Mesenteric fat pad (tissue), 1 donor: Measurements from ENCODE around the gene CCDC47. TPM values are rescaled to one million over a fixed set of nuclear protein-coding genes. Genes with fewer than 3 reads are reported as not detected.
"Not testable (repeated sequence)": the region's sequence is repeated elsewhere in the genome, so short reads cannot be mapped to it uniquely, and the experiment has no call there.

Experiments
- DNase-seq: peaks from one replicate; pipeline ENCODE4 v3.0.0-alpha.2; 2020; ENCODE audit warnings: low spot score
- total RNA-seq: library from RNA; stranded (reverse); fragmentation: NEBNext Ultra II Directional; extraction: Animal tissue kit (Norgen Biotek cat#: 25700); gene quantifications from one replicate; pipeline ENCODE4 v1.2.1, GENCODE V29; 2021
- donor health status: DM: yes; HTN: yes; CAD: no.

CCDC47 gene
- total RNA-seq, 1 donor from 2014 or later, result 110 TPM

DNA sequence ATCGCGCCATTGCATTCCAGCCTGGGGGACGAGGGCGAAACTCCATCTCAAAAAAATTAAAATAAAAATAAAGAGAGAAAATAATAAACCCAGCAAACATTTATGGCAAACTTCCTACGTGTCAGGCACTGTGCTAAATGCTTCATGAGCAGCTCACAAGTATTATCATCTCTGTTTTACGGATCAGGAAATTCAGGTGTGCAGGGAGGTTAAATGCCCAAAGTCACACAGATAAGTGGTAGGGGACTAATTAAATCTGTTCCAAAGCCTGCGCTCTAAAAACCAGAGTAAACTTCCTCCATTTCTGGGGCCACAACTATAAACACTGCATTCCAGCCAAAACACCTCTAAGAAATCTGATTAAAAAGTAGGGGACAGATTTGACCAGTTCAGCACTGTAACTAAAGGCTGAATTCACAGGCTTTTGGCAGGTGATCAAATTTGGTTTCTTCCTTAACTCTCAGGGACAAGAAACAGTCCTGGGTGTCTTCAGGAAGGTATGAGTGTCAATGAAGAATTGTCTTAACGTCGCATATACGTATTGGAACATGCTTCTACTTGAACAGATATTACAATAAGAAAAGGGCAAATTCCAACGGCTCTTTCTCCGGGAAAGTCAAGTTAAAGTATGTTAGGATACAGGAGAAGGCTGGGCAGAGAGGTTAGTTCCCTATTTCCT, 32.8 kb downstream of the CCDC47 start:
- no peak for DNase-seq

DNA sequence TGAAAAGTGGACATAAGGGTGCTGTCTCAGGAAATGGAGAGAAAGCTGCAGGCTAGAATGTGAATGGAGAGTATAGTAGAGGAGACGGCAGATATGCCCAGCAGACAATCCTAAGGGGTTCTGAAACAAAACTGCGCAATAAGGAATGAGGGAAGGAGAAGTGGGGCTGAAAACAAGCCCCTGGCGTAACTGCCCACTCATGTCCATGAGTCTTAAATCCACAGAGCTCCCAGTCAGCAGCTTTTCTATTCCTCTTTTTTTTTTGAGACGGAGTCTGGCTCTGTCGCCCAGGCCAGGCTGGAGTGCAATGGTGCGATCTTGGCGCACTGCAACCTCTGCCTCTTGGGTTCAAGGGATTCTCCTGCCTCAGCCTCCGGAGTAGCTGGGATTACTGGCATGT, 37.7 kb downstream of the CCDC47 start:
- no peak for DNase-seq

DNA sequence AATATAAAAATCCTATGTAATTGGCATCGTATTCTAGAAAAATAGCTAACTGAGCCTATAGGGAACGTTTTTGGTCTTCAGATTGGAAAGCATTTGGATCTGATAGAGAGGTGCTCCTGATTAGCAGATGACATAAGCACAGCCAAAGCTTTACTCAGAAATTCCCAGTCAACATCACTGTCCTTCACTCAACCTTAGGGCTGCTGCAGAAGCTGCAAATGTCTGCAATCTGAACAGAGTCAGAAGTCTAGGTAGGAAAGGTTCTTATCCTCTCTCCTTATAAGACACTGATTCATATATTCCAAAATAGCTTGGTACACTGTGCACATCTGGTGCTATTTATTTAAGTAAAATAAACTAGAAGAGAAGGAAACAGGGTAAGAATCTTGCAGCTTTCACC, 51.0 kb downstream of the CCDC47 start:
- DNase-seq, result no peak

DNA sequence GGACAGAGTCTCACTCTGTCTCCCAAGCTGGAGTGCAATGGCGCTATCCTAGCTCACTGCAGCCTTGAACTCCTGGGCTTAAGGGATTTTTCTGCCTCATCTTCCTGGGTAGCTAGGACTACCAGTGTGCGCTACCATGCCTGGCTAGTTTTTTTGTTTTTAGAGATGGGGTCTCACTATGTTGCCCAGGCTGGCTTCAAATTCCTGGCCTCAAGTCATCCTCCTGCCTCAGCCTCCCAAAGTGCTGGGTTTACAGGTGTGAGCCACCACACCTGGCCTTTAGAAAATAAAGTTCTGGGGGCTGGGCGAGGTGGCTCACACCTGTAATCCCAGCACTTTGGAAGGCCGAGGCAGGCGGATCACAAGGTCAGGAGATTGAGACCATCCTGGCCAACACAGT, 53.2 kb downstream of the CCDC47 start:
- DNase-seq, result not testable (repeated sequence)

DNA sequence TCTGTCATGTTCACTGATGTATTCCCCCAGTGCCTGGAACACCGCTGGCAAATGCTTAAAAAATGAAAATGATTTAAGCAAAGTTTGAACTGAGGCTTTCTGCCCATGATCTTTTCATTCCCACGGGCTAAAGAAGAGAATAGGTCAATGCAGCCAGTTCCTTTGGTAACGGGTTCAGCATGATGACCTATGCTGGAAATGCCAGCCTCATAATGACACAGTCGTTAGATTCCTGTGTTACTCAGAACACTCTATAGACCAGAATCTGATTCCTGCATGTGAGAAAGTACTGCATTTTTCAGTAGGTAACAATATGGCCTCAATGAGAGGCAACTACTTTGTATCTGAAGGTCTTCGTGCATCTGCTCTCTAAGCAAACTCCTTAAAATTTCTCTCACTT, 54.4 kb downstream of the CCDC47 start:
- DNase-seq, result no peak

DNA sequence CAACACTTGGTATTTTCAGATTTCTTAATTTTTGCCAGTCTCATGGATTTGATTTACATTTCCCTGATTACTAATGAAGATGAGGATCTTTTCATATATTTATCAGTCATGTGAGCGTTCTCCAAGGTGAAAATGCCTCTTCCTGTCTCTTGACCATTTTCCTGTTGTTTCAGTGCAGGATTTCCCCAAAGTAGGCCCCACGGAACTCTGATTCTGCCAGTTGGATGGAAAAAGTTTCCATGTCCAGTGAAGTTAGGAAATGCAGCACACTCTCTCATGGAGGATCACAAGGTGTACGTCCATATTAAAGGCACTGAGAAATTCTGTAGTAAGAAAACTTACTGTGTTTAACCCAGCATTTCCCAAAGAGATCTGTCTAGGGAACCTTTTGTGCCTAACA, 57.0 kb downstream of the CCDC47 start:
- no peak for DNase-seq

DNA sequence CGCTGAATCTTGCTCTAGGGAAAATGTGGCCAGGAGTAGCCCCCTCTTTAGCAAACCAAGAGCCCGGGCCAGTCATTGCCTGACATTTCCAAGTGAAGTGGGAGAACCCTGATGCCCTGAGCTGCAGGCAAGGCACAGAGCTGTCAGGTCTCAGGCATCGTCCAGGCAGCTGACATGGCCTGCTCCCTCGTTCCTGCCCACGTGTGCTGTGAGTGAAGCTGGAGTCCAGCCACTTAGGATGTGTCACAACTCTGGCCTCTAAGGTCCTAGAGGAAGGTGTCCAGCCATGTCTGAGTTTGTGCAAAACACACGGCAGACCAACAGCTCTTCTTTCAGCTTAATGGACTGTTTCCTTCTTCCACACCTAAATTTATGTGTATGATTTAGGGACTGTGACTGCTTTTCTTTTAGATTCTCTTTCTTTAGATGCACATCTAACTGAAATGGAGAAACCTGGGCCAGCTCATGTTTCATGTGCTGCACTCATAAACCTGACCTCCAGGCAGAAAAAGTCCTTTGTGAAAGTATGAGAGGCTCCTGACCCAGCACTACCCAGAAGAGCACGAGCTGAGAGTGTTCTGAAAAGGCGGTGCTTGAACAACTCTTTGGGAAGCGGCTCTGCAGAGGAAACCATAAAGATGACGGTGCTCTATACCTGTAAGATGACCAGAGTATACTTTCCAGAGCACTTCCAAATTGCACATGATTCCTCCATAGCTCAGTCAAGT, 58.7 kb downstream of the CCDC47 start:
- DNase-seq, result no peak

DNA sequence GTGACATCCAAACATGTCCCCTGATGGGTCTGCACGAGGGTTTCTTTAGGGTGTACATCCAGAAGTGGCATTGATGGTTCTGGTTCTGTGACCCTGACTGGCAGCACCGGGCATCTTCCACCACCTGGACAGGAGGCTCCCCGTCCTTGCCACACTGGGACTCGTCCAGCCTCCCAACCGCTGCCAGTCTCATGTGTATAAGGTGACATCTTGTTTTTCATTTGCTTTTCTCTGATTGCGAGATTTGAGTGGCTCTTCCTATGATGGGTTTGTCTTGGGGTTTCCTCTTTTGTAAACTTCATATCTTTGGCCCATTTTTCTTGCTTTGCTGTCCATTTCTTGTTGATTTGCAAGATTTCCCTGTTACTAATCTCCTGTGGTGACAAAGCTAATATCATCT, 64.3 kb downstream of the CCDC47 start:
- DNase-seq, result no peak

DNA sequence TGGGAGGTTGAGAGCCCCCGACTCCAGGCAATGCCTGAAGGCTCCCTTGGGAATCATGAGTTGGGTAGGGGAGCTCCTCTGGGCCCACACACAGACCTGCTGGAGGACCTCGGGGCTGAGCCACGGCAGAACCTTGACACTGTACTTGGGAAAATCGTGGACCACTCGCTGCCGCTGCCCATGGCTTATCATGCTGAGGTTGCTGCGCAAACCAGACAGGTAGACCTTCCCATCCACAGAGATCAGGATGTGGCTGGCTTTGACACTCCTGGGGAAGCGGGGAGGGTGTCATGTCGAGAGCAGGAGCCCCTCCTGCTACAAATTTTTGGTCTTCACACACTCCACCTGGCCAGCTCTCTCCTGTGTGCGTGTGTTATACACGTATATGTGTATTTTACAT, 66.2 kb downstream of the CCDC47 start:
- no peak for DNase-seq

DNA sequence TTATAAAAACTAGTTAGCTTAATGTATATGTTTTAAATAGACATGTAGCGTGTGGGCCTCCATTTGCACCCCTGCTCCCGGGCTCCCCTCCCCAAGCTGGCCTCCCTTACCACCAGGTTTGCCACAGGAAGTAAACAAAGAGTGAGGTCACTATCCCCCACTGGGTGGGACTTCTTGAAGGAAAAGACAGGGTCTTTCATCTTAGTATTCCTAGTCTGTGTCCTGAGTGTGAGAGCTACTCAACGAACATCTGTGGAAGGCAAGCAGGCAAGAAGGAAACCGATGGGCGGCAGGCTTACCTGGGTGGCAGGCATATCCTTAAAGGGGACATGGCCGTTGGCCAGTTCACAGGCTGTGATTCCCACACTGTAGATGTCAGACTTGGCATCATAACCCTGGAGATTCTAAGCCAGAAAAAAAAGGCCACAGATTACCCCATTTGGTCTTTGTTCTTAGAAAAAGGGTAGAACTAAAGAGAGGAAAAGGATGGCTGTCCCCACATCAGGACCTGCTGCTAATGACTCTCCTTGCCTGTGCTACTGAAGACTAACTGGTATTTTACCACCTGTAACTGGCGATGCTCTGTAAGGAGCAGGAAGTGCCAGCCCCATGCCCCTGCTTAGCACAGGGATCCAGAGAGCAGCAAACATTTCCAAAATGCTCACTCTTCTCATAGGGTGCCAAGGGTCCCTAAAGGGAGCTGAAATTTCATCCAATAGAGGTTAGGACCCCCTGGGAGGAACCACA, 66.9 kb downstream of the CCDC47 start:
- DNase-seq, result no peak

DNA sequence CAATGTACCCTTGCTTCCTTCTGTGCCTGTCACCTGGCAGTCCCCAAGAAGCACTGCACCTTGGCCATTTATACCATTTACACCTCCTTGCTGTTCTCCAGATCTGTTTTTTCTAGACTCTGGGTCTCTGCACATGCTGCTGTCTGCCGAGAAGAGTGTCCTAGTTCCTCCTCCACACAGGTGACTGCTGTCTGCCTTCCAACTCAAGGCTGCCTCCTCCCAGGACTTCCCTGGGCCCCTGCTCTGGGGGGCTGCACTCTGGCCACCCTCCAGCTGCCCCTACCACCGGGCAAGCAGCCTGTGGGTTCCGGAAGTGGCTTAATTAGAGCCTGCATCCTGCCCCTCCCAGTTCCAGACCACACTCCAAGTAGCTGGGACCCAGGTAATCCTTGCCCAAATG, 67.7 kb downstream of the CCDC47 start:
- no peak for DNase-seq

DNA sequence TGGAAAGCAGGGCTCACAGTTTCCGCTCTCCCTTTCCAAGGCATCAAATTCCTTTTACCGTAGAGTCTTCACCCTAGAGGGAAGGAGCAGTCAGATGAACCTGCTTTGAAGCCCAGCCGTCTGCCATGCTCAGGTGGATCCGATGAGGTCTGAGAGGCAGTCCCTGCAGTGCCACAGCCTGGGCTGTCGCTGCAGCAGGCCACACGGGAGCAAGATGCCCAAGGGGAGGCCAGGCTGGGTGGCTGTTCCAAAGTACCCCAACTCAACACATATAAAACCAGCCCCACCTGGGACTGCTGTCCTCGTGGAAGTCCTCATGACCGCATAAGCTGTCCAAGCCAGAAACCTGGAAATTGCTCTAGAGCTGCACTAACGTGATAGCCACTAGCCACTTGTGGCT, 68.6 kb downstream of the CCDC47 start:
- DNase-seq, result no peak

DNA sequence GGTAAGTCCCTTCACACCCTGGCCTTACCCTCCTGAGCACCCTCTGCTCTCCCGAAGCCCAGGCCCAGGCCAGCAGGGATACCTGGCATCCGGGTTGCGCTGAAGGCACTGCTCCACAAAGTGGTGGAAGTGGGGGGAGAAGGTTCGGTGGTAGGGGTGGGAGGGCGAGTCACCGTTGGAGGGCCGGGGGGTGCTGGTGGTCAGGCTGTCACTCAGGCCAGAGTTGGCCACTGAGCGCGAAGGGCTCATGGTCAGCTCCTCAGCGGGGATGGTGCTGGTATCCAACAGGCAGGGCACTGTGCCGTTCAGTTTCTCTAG, 69.2 kb downstream of the CCDC47 start:
- DNase-seq, result no peak

DNA sequence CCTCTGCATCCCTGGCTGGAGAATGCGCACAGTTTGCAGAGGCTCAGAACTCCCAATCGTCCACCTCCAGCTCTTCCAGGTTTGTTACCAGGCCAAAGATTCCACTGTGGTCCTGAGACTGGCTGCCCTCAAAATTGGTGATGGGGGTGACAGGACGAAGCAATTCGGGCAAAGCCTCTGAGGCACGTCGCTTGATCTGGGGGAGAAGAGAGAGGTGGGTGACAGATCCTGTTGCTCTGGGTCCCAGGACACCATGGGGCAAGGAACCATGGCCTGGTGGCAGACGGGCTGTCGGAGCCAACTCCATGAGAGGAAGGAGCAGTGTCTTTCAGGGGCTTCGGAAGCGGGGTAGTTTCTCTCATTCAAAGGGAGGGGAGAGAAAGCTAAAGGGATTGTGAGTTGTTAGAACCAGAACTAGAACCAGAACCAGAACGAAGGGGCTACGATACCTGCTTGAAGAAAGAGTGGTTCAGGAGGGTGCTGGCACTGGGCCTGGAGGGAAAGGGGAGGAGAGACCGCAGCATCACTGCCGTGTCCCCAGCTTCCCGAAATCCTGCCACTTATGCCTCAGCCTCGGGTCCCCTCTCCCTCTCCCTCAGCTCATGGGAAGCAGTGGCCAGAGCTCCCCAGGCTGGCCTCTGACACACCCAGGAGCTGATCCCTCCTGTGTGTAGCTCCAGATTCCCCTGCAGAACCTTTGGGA, 69.7 kb downstream of the CCDC47 start:
- no peak for DNase-seq

DNA sequence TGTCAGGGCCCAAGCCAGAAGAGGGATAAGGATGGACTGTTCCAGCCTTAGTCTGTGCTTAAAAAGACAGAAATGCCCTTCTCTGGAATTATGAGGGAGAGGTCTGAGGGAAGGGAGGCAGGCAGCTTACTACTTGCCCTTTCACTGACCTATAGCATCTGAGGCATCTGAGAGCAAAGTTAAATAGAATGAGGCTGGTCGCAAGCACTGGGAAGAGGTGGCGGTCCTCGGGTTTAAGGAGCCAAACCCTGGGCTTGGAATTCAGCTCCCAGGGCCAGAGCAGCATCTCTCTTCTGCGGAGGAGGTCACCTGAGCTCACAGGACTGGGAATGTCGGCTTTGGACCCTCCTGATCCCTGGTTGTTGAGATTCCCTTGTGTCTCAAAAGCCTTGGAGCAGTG, 70.4 kb downstream of the CCDC47 start:
- no peak for DNase-seq

DNA sequence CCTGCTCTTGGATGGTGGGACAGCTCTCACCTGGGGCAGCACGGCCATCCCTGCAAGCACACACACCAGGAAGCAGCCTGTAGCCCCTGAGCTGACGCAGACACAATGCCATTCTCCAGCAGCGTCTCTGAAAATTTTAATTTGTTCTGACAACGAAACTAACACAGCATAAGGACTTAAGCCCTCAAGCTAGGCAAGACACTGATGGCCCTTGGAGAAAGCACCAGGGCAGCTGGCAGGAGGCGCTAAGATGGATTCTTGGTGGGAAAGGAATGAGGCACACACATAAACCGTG, 70.7 kb downstream of the CCDC47 start:
- no peak for DNase-seq

DNA sequence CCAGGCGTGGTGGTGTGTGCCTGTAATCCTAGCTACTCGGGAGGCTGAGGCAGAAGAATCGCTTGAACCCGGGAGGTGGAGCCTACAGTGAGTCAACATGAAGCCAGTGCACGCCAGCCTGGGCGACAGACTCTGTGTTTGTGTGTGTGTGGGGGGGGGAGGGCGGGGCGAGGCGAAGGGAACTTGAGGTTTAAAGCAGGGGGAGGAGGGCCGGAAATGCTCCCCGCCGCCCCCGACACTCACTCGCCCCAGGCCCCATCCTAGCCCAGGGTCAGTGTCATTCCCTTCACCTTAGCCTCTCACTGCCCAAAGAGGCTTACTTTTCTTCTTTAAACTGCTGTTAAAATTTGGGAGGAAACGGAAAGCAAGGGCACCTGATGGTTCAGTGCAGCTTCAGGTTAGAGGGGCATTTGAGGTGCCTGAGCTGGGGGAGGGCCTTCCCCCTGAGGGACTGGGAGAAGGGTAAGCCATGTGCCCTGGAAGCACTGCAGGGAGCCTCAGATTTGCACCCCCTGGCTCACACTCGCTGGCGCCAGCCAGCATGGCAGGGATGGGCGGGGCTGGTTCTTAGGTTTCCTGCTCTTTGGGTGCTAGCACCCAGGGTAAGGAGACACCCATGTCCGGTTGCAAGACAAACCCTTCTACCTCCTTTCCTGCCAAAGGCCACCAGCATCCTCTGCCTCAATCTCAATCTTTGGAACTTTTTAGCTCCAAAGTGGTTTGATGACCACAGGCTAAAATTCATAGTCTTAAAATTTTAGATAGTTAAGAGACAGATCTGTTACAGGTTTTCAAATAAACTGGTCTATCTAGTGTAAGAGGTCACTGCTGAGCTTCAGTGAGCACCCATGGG, 71.3 kb downstream of the CCDC47 start:
- DNase-seq, result no peak

DNA sequence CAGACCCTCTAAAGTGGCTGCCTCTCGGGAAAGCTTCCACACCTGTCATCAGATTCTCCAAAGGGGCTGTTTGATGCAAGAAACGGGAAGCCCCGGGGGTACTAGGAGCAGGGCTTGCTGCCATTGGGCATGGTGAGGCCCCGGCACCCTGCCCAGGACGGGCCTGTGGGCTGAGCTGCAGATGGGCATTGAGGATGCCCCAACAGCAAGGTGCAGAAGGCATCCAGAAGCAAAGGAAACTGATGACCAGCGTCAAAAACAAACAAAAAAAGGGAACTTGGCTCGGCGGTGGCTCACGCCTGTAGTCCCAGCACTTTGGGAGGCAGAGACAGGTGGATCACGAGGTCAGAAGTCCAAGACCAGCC, 72.0 kb downstream of the CCDC47 start:
- no peak for DNase-seq

DNA sequence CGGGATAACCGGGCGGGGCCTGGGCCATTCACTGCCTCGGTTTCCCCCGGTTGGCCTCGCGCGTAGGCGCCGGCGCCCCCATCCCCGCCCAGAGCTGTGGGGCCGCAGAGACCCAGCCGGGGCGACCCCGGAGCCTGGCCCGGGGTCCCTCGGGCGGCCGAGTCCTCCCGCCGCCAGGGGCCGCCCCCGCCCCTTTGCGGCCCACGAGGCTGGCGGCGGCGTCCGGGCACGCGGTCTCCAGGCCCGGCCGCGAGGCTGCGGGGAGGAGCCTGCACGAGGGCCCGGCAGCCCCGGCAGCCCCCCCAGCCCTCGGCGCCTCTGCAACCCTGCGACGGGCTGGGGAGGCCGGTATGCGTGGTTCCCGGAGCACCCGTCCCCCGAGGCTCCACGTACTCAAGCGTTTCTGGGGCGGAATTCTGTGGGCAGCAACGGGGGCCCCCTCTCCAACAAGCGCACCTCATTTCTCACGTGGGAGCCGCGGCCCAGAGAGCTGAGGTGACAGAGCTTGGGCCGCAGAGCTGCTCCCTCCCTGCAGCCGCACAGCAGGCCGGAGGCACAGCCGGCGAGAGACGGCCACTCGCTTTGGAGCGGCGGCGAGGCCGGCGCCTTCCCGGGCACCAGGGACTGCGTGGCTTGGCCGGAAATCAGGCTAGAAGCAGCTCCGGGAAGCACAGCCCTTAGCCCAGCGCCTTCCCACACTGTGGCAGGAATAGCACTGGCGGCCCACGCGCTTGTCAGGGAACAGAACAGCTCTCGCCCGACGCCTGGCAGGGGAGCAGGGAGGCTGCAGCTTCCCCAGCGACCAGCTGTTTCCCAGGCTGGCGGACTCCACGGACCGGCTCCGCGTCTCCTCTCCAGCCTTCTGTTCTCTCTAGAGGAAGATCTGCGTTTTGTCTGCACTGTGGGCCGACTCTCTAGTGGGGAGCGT, 72.6 kb downstream of the CCDC47 start:
- DNase-seq, result no peak
